ENCODE data around the gene DIAPH2.

DIAPH2 gene

DNA sequence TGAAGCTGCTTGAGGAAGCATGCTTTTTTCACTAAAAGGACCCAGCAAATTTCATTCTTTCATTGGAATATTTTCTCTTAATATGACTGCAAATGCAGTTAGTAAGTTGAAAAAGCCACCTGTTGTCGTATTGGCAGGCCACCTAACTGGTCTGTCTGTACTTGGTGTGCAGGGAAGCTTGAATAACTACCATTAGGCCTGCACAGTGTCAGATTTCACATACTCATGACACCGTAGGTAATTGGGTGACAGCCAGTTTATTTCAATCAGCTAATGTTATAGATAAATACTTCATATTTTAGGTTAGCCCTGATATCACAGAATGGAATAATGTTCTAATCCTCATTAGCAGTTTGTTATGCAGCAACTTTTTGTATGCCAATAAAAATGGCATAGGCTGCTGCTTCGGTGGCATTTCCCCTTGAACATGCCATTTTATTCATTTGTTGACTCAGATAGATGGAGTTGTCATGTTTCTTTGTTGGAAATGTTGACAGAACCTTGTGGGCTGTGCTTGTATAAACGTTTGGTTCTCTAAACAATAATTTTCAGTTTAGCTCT, 372.8 kb downstream of the DIAPH2 start:
- Mint-ChIP-seq H3K27me3 (no peaks in the 10 kb centered on the region), H3K9me3 (ENCODE audit: low read depth) (no peaks in the 10 kb centered on the region), H3K4me3 (no peak overlapping the region), H3K36me3 (no peaks in the 10 kb centered on the region), H3K4me1 (ENCODE audit: low read depth) (no peaks in the 10 kb centered on the region), H3K27ac (no peak overlapping the region)

DNA sequence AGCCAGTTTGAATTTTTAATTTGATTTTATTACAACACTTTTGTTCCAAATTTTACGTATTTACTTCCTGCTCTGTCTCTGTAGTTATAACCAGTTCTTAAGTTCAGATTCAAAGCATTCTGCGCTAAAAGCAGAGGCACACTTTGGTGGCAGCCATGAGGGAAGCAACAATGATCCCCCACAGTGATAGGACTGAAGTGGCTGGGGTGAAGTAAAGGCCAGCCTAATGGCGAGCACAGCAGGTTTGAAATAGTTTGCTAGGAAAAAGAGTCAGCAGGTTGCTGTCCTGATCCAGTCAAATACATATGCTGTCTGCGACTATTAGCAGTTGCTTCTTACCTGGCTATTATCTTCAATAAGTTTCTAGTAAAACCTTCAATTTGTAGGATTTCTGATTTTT, 375.4 kb downstream of the DIAPH2 start:
- H3K4me1 Mint-ChIP-seq (ENCODE audit: low read depth) = no peaks in the 10 kb centered on the region
- H3K27ac Mint-ChIP-seq = no peak overlapping the region
- no peaks in the 10 kb centered on the region for H3K9me3 Mint-ChIP-seq (ENCODE audit: low read depth)
- H3K36me3 Mint-ChIP-seq = no peaks in the 10 kb centered on the region
- H3K27me3 Mint-ChIP-seq = no peaks in the 10 kb centered on the region
- no peak overlapping the region for H3K4me3 Mint-ChIP-seq

DNA sequence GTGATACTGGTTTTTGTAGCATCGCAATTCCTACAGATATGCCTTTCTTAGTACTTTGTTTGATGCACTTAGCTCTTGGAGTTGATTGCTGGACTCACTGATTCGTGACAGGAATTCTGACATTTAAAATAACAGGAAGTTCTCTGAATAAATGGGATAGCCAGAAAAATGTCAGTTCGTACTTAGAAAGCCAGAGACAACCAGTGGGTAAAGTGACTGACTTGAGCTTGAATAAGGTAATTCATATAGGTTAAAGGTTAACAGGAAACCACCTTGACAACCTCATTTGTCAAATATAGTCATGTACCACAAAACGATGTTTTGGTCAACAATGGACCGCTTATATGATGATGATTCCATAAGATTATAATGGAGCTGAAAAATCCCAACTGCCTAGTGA, 380.4 kb downstream of the DIAPH2 start:
- Mint-ChIP-seq H3K36me3 (no peaks in the 10 kb centered on the region), H3K4me1 (ENCODE audit: low read depth) (no peaks in the 10 kb centered on the region), H3K9me3 (ENCODE audit: low read depth) (no peaks in the 10 kb centered on the region), H3K27ac (no peak overlapping the region), H3K4me3 (no peak overlapping the region), H3K27me3 (no peaks in the 10 kb centered on the region)

DNA sequence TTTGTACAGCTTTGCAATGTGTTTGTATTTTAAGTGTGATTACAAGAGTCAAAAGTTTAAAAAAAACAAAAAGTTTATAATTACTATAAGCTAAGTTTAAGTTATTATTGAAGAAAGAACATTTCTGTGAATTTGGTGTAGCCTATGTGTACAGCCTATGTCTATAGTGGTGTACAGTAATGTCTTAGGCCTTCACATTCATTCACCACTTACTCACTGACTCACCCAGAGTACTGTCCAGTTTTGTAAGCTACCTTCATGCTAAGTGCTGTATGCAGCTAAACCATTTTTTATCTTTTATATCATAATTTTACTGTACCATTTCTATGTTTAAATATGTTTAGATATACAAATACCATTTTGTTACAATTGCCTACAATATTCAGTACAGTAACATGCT, 381.3 kb downstream of the DIAPH2 start:
- H3K9me3 Mint-ChIP-seq (ENCODE audit: low read depth) = no peaks in the 10 kb centered on the region
- H3K4me3 Mint-ChIP-seq = no peak overlapping the region
- no peaks in the 10 kb centered on the region for H3K27me3 Mint-ChIP-seq

DNA sequence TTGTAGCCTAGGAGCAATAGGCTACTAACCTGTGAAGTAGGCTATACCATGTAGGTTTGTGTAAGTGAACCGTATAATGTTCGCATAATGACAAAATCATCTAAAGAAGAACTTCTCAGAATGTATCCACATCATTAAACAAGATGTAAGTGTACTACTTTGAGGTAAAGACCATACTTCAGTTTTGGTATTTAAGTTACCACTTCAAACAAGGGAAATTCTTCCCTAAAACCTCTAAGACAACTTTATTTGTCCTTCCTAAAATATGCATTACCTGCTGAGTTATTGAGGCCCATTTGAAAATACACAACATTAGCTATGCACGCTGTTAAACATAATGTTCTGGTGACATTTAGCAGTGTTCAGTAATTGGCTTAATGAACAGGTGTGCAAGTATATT, 381.7 kb downstream of the DIAPH2 start:
- Mint-ChIP-seq H3K9me3 (ENCODE audit: low read depth) (no peaks in the 10 kb centered on the region), H3K27me3 (no peaks in the 10 kb centered on the region), H3K4me1 (ENCODE audit: low read depth) (no peaks in the 10 kb centered on the region), H3K4me3 (no peak overlapping the region), H3K36me3 (no peaks in the 10 kb centered on the region), H3K27ac (no peak overlapping the region)

More for the DNA sequence above, 381.3 kb downstream of the DIAPH2 start:
- no peak overlapping the region for H3K27ac Mint-ChIP-seq
- no peaks in the 10 kb centered on the region for H3K36me3 Mint-ChIP-seq
- no peaks in the 10 kb centered on the region for H3K4me1 Mint-ChIP-seq (ENCODE audit: low read depth)

DNA sequence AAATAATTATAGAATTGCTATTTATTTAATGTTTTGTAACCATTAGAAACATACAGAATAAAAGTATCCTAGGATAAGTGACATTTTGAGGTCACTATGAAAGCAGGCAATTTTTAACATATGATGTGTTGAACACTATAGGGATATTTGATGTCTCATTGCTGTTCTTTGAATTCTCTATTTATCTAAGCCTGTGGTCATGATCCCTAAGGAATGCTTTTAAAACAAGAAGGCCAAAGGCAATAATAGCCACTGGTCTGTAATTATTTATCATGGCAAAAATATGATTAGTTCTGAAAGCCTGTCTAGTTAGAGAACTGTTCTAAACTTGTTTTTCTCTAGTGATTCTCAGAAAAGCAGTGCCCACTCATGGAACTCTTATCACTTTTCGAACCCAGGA, 385.7 kb downstream of the DIAPH2 start:
- H3K9me3 Mint-ChIP-seq (ENCODE audit: low read depth) = no peaks in the 10 kb centered on the region
- no peak overlapping the region for H3K27ac Mint-ChIP-seq
- no peaks in the 10 kb centered on the region for H3K27me3 Mint-ChIP-seq
- H3K36me3 Mint-ChIP-seq = peaks cover 4% of the 10 kb centered on the region
- H3K4me3 Mint-ChIP-seq = no peak overlapping the region
- H3K4me1 Mint-ChIP-seq (ENCODE audit: low read depth) = no peaks in the 10 kb centered on the region

DNA sequence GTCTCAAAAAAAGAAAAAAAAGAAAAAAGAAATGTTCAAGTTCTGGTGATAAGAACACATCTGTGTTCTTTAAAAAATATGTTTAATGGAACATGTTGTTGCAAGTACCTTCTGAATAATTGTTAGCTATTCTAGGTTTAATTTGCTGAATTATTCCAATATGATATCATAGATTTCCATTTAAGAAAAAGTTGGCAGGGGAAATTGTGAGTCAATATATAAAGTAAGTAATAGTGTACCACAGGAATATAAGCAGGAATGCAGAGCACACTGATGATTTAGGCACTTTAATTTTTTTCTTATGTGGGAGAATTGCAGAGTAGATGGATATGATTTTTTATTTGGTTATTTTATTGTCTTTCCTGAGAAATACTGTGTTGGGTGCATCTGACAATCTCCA, 389.8 kb downstream of the DIAPH2 start:
- Mint-ChIP-seq H3K27me3 (no peaks in the 10 kb centered on the region), H3K9me3 (ENCODE audit: low read depth) (no peaks in the 10 kb centered on the region), H3K4me3 (no peak overlapping the region), H3K4me1 (ENCODE audit: low read depth) (no peaks in the 10 kb centered on the region), H3K36me3 (peaks cover 8% of the 10 kb centered on the region), H3K27ac (no peak overlapping the region)

DNA sequence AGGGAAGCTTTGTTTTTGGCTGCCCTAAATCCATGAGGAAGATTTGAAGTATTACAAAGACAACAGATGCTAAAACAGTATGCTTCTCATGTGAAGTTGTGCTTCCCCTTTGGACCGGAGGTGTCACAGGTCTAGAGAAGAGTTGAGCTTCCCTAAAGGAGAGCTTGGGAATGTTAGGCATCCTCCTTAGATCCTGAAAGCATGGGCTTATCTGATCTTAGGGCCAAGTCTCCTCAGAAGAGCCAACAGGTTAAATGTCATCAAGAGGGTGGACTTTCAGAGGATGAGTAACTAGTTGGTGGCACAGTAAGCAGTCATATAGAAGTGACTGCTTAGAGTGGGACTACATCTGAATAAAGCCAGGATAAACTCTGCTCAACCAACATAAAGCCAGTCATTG, 404.5 kb downstream of the DIAPH2 start:
- H3K36me3 Mint-ChIP-seq = peaks cover 4% of the 10 kb centered on the region
- H3K4me3 Mint-ChIP-seq = no peak overlapping the region
- no peaks in the 10 kb centered on the region for H3K9me3 Mint-ChIP-seq (ENCODE audit: low read depth)
- H3K4me1 Mint-ChIP-seq (ENCODE audit: low read depth) = no peaks in the 10 kb centered on the region
- H3K27me3 Mint-ChIP-seq = no peaks in the 10 kb centered on the region
- H3K27ac Mint-ChIP-seq = no peak overlapping the region

DNA sequence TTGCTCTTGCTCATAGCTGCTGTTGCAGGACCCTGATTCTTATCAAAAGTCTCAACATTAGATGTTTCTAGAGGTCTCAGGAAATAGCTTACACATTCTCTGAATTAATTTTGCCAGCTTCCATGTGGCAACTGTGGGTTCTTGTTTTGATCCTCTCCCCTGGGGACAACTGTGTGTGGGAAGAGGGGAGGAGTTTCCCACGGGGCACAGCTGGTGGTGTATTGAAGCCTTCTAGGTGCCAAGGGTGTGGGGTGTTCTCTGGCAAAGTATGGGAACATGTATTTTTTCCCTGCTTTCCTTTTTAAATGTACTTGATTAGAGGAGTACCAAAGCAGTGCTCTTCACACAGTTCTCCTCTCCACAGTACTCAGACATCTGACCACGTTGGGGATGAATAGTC, 411.7 kb downstream of the DIAPH2 start:
- H3K27me3 Mint-ChIP-seq = no peaks in the 10 kb centered on the region
- H3K4me3 Mint-ChIP-seq = no peak overlapping the region
- H3K4me1 Mint-ChIP-seq (ENCODE audit: low read depth) = no peaks in the 10 kb centered on the region
- no peak overlapping the region for H3K27ac Mint-ChIP-seq
- no peaks in the 10 kb centered on the region for H3K9me3 Mint-ChIP-seq (ENCODE audit: low read depth)
- no peaks in the 10 kb centered on the region for H3K36me3 Mint-ChIP-seq

DNA sequence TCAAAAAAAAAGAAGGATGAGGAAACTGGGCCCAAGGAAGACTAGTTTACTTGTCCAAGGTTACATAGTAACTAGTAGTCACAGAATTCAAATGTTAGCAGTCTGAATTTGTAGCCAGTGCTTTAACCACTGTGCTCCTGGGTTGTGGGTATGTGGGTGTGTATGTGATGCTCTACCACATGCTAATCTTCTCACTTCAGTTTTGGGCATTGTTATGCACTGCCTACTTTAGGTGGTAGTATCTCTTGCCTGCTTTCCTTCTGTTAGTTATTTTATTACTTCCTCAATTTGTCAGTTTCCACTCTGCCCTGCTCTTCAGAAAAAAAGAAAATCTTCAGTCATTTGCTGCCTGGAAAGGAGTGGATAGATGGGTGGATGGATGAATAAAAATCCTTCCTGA, 418.3 kb downstream of the DIAPH2 start:
- Mint-ChIP-seq H3K27ac (no peak overlapping the region), H3K36me3 (peaks cover 6% of the 10 kb centered on the region), H3K4me1 (ENCODE audit: low read depth) (no peaks in the 10 kb centered on the region), H3K27me3 (no peaks in the 10 kb centered on the region), H3K4me3 (no peak overlapping the region), H3K9me3 (ENCODE audit: low read depth) (no peaks in the 10 kb centered on the region)

DNA sequence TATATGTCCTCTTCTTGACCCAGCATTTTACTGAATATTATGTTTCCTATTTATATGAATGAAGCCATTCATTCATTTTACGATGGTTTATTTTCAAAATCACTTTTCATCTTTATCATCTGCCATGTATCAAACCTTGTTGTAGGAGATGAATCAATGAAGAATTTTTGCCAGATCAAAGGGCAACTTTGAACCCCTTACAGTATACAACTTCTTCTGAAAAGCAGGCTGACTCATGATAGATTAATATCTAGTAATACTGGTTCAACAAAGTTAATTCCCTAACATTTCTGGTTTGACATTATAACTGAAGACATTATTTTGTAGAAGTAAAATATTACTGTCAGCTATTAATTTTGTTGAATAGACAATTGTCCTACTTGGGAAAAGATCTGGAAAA, 425.1 kb downstream of the DIAPH2 start:
- H3K9me3 Mint-ChIP-seq (ENCODE audit: low read depth) = no peaks in the 10 kb centered on the region
- no peak overlapping the region for H3K4me3 Mint-ChIP-seq
- no peaks in the 10 kb centered on the region for H3K4me1 Mint-ChIP-seq (ENCODE audit: low read depth)
- no peaks in the 10 kb centered on the region for H3K27me3 Mint-ChIP-seq
- no peak overlapping the region for H3K27ac Mint-ChIP-seq
- no peaks in the 10 kb centered on the region for H3K36me3 Mint-ChIP-seq

DNA sequence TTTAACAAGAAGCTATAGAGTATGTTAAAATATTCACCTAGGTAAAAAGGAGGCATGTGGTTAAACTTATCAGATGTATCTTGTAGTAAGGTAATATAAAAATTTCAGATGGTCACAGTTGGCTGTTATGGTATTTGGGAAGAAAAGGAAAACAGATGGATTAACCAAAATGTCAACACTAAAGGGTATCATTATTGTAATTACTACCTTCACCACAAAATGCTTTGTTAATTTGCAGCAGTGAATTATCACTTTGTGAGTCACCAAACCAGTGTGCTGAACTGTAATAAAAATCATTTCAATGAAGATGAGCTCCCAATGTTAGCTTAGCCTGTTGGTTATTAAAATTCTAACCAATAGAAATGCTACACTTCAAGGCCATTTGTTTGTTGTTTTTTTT, 432.9 kb downstream of the DIAPH2 start:
- Mint-ChIP-seq H3K27me3 (no peaks in the 10 kb centered on the region), H3K9me3 (ENCODE audit: low read depth) (no peaks in the 10 kb centered on the region), H3K4me1 (ENCODE audit: low read depth) (no peaks in the 10 kb centered on the region)

DNA sequence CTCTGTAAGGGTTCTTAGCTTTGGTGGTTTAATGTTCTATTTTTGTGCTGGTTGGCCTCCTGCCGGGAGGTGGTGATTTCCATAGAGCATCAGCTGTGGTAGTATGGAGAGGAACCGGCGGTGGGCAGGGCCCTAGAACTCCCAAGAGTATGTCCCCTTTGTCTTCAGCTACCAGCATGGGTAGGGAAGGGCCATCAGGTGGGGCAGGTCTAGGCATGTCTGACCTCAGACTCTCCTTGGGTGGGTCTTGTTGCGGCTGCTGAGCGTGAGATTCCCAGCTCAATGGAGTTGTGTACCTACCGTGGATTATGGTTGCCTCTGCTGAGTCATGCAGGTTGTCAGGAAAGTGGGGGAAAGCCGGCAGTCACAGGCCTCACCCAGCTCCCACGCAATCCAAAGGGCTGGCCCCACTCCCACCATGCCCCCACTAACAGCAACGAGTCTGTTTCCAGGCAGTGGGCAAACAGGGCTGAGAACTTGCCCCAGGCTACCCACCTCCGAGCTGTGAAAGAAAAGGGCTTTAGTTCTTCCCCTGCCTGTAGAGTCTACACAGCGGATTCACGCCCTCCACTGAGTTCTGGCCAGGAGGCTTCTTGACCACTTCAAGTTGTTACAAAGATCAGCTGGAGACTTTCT, 434.9 kb downstream of the DIAPH2 start:
- H3K36me3 Mint-ChIP-seq = peaks cover 7% of the 10 kb centered on the region
- H3K4me3 Mint-ChIP-seq = no peak overlapping the region
- no peaks in the 10 kb centered on the region for H3K9me3 Mint-ChIP-seq (ENCODE audit: low read depth)
- H3K4me1 Mint-ChIP-seq (ENCODE audit: low read depth) = no peaks in the 10 kb centered on the region
- H3K27me3 Mint-ChIP-seq = no peaks in the 10 kb centered on the region
- H3K27ac Mint-ChIP-seq = no peak overlapping the region

More for the DNA sequence above, 432.9 kb downstream of the DIAPH2 start:
- Mint-ChIP-seq H3K27ac (no peak overlapping the region), H3K4me3 (no peak overlapping the region), H3K36me3 (peaks cover 7% of the 10 kb centered on the region)

DNA sequence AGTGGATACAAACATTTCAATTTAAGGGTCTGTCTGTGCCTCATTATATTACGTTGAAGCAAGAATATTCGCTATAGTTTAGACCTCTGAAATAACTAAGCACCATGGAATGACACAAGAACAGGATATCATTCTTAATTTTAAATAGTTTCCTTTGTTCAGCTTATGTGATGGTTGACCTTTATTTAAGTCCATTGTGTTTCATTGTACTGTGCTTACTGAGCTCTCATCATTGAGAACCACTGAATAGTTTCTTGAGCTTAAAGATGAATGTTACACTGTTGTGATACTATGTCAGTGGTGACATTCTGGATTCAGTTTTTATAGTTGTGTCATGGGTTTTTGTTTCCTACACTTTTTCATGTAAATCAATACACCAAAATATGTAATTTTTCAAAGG, 438.4 kb downstream of the DIAPH2 start:
- Mint-ChIP-seq H3K4me3 (no peak overlapping the region), H3K27ac (no peak overlapping the region), H3K4me1 (ENCODE audit: low read depth) (no peaks in the 10 kb centered on the region), H3K36me3 (peaks cover 7% of the 10 kb centered on the region), H3K9me3 (ENCODE audit: low read depth) (no peaks in the 10 kb centered on the region), H3K27me3 (no peaks in the 10 kb centered on the region)

DNA sequence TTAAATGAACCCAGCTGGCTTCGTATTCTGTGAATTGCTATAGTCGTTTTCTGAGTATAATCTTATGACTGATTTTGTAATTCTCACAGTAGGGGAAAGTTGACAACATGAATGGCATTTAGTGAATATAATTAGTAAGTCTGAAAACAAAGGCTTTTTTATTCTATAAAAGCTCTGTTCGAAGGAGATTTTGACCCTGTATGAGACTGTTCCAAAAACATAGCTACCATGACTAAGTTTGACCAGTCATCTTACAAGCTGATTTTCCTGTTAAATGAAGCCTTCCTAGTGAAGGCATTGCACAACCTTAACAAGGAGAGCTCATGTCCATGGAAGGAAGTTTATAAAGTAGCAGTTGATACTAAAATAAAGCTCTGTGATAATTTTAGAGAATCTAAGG, 441.4 kb downstream of the DIAPH2 start:
- Mint-ChIP-seq H3K4me3 (no peak overlapping the region), H3K9me3 (ENCODE audit: low read depth) (no peaks in the 10 kb centered on the region), H3K27me3 (no peaks in the 10 kb centered on the region), H3K27ac (no peak overlapping the region), H3K36me3 (no peaks in the 10 kb centered on the region), H3K4me1 (ENCODE audit: low read depth) (no peaks in the 10 kb centered on the region)

DNA sequence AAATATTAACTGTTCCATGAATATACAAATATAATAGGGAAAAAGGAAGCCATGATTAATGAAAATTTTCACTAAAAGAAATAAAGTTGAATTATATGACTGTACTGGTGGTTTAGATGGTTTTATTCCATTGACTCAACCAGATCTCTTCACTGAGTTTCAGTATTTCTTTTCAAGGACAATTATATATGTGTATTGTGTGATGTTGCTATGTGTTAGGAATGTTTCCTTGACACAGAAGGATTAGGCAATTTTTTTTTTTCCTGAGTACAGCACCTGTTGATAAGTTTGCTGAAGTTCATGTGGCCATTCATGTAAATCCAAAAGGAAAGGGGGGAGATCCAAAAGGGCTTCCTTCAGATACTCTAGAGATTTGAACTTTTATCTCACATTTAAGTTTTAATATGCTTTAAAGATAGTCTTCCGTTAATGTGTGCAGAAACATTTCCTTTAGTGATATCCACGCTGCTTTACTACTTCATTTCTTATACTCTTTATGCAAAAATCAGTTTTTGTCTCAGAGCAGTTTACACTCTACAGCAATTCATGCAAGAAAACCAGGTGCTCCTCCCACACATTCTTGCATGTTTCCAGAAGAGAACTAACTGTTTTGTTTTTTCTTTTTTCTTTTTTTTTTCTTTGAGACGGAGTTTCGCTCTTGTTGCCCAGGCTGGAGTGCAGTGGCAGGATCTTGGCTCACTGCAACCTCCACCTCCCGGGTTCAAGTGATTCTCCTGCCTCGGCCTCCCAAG, 448.2 kb downstream of the DIAPH2 start:
- no peak overlapping the region for H3K4me3 Mint-ChIP-seq
- peaks cover 2% of the 10 kb centered on the region for H3K36me3 Mint-ChIP-seq
- H3K27ac Mint-ChIP-seq = no peak overlapping the region
- H3K27me3 Mint-ChIP-seq = no peaks in the 10 kb centered on the region
- H3K4me1 Mint-ChIP-seq (ENCODE audit: low read depth) = no peaks in the 10 kb centered on the region
- H3K9me3 Mint-ChIP-seq (ENCODE audit: low read depth) = no peaks in the 10 kb centered on the region
